Retinal pigment epithelial cell (primary cell): ENCODE results near the gene GLYATL1B.

Experiments
- DNase-seq: peaks from one replicate; pipeline ENCODE4 v3.0.0-alpha.2; 2010; ENCODE audit warnings: low read depth
- H3K4me3 ChIP-seq: 2 replicates; pipeline ENCODE4 v1.5.1; 2011; ENCODE audit warnings: mild to moderate bottlenecking, low read length, control low read depth, moderate library complexity
- TF ChIP-seq, protein P1 (sequence below): conservative IDR thresholded peaks from 2 replicates; pipeline ENCODE4 v1.5.1; 2011; ENCODE audit warnings: low read depth, low read length, control low read depth, inconsistent platforms

Gene GLYATL1B

DNA sequence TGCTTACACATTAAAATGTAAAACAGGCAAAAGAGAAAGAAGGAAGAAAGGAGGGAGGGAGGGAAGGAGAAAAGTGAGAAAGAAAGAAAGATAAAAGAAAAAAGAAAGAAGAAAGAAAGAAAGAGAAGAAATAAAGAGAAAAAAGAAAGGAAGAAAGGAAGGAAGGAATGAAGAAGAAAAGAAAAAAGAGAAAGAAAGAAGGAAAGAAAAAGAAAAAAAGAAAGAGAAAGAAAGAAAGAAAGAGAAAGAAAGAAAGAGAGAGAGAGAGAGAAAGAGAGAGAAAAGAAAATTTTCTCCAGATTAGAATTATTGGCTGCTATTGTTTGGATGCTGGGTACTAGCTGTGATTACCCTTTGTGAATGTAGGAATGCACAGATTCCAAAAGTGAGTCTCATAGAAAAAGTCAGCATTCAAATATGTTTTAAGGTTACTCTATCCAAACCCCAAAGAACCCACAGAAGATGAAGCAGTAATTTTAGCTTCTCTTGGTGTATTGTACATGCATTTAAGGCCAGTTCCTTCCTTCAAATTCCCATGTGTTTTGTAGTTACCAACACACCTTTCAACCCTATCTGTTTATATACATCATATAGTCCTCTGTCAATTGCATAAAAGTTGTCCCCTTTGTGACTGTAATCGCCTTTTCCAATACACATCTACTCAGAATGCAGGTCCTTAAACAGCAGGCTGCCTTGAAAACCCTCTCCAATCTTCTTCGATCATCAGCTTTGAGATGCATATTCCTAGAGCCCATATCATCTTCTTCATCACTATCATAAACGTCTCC lies 55.8 kb downstream of the GLYATL1B start:
- H3K4me3 ChIP-seq = peak overlapping the region; percentile 86
- no peak for DNase-seq
- TF ChIP-seq, protein P1, sequence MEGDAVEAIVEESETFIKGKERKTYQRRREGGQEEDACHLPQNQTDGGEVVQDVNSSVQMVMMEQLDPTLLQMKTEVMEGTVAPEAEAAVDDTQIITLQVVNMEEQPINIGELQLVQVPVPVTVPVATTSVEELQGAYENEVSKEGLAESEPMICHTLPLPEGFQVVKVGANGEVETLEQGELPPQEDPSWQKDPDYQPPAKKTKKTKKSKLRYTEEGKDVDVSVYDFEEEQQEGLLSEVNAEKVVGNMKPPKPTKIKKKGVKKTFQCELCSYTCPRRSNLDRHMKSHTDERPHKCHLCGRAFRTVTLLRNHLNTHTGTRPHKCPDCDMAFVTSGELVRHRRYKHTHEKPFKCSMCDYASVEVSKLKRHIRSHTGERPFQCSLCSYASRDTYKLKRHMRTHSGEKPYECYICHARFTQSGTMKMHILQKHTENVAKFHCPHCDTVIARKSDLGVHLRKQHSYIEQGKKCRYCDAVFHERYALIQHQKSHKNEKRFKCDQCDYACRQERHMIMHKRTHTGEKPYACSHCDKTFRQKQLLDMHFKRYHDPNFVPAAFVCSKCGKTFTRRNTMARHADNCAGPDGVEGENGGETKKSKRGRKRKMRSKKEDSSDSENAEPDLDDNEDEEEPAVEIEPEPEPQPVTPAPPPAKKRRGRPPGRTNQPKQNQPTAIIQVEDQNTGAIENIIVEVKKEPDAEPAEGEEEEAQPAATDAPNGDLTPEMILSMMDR = no peak

DNA sequence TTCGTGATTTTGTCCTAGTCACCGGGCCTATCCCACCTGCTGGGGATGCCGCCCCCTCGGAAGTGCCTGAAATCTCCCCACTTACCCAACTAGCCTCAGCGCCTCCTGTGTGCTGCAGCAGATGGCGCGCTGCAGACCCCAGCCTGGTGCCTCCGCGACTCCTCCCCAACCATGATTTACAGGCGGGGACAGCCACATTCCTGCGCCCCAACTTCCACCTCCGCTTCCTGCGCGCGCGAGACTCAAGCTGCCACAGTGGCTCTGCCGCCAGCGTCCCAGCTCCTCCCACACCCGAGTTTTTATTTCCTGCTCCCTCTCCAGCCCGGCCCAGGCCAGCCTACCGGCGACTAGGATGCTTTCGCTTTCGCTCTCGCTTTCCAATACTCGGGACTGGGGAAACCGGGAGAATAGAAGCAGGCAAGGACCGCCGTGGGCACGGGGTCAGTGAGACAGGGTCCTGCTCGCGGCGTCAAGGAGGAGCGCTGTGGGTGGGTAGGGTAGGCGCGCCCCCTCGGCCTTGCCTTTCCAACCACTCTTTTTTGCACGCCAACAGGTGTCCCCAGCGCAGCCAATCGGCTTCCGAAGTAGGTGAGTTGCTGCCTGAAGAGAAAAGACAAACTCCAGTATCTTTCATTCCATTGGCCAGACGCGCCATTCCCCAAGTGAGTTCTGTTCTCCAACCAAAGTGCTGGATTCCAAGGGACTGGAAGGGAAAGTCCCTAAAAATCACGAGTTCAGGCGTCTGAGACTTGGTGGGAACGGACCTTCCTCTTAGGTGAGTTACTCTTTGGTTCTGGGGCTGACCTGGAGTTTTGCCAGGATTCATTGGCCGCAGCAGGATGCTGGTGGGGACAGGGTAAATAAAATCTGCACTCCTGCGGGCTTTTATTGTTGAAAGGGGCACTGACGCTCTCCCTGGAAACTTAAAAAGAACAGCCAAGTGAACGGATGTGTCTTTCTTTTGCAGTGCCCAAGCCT lies 56.7 kb downstream of the GLYATL1B start, which contains the start of gene FAM111A:
Gene FAM111A, plus strand, starts transcription at position 327 of the 978 bp plus-strand sequence. CDS start 6,017 bp downstream, outside the sequence.
- DNase-seq = peak; percentile 59
- peak within 1 kb of the TSS; percentile 86 for H3K4me3 ChIP-seq
- TF ChIP-seq, protein P1 = peak; percentile 46

DNA sequence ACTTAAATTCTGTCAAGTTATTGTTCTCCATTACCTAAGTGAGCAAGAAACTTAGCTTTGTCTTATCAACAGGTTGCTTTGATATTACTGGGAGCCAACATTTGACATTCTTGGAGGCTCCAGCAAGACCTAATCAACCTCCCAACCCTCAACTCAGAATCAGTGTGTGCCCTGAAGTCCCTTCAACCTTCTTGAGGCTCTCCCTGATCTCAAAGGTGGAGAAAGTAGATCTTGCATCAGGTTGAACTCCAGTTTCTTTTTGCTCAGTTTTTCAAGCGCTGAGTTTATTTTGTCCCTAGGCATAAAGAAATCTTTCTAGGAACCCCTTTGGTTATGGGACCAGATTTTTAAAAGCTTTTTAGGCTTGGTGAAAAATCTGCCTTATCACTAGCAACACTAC lies 58.0 kb downstream of the GLYATL1B start:
- DNase-seq = no peak
- H3K4me3 ChIP-seq = peak overlapping the region; percentile 49
- TF ChIP-seq, protein P1 = no peak
